HepG2 (cell line): Measurements from ENCODE around the gene ZNF581. TPM values are rescaled to one million over a fixed set of nuclear protein-coding genes. Genes with fewer than 3 reads are reported as not detected.

ENCODE experiments used
- ATAC-seq: fragments of 200-7000 bp; cut with Tn5 transposase; 3 replicates; pipeline ENCODE4 v1.9.1; 2020; ENCODE audit warnings: mild to moderate bottlenecking, moderate library complexity
- BruUV-seq: library from RNA; stranded (reverse); fragments of 400-500 nt; replicated peaks from 2 replicates; lab custom pipeline; 2021; lab: Mats Ljungman, UMichigan
- CTCF ChIA-PET: fragments of 300-600 bp; formaldehyde crosslinking; extraction: SDS; loops from one replicate; lab custom pipeline; 2021; ENCODE audit warnings: low total read pairs, inconsistent platforms, low intra/inter-chr PET ratio; lab: Yijun Ruan, JAX
- POLR2A ChIA-PET: fragments of 350-600 bp; sonication (Branson Sonifier 250); formaldehyde crosslinking; loops from one replicate; lab custom pipeline; 2020; ENCODE audit warnings: antibody characterized with exemption, inconsistent platforms; lab: Yijun Ruan, JAX
- DNase-seq: peaks from one replicate; pipeline ENCODE4 v3.0.0-alpha.2; 2015; ENCODE audit warnings: low spot score
- FAIRE-seq: peaks from 3 replicates; lab custom pipeline; 2011; peaks lifted over from hg19 to GRCh38; lab: Jason Lieb, UNC
- H2AFZ ChIP-seq: one replicate; pipeline ENCODE4 v1.6.1; 2011; ENCODE audit warnings: low read length, inconsistent platforms
- H3K27ac ChIP-seq: fragments of 300-600 bp; 3 replicates; pipeline ENCODE4 v1.8.0; 2011; ENCODE audit warnings: mixed run types, mild to moderate bottlenecking, mixed read lengths, low read length, inconsistent platforms; ENCODE audit not compliant: insufficient read depth; ENCODE audit errors: extremely low read length
- H3K27me3 ChIP-seq, 2 experiments: fragments of 200-600 bp in 1 of 2; 2 replicates in 1 of 2; 3 replicates in 1 of 2; pipeline versions ENCODE4 v1.6.0 to v1.8.0; 2011; ENCODE audit warnings: low read length in 2 of 2, mild to moderate bottlenecking in 2 of 2, moderate library complexity in 2 of 2, inconsistent platforms in 1 of 2; ENCODE audit not compliant: insufficient read depth in 2 of 2, control insufficient read depth in 1 of 2
- H3K36me3 ChIP-seq, 2 experiments: fragments of 200-600 bp in 1 of 2; replicated peaks in 1 of 2; 2 replicates in 1 of 2; 3 replicates in 1 of 2; pipeline versions ENCODE4 v1.5.1 to v1.8.0; 2011; ENCODE audit warnings: low read length in 2 of 2, inconsistent platforms in 1 of 2; ENCODE audit not compliant: insufficient read depth in 2 of 2, control insufficient read depth in 1 of 2
- H3K4me1 ChIP-seq: 2 replicates; pipeline ENCODE4 v1.5.1; 2012; ENCODE audit warnings: low read length, inconsistent platforms; ENCODE audit not compliant: insufficient read depth
- H3K4me2 ChIP-seq: 2 replicates; pipeline ENCODE4 v1.6.0; 2011; ENCODE audit warnings: low read depth, low read length, inconsistent platforms
- H3K4me3 ChIP-seq, 3 experiments: fragments of 200-600 bp in 1 of 3; sonication (generic), shearing (Covaris generic) in 1 of 3; replicated peaks in 1 of 3; 2 replicates each; pipeline ENCODE4 v1.5.1; 2011 to 2016; ENCODE audit warnings: low read length in 3 of 3, inconsistent platforms in 2 of 3, low read depth in 2 of 3, mild to moderate bottlenecking in 2 of 3, control low read depth in 1 of 3, mixed read lengths in 1 of 3; ENCODE audit not compliant: insufficient read depth in 1 of 3
- H3K79me2 ChIP-seq: one replicate; pipeline ENCODE4 v1.6.1; 2011; ENCODE audit warnings: low read length, inconsistent platforms; ENCODE audit not compliant: insufficient read depth
- H3K9ac ChIP-seq: 2 replicates; pipeline ENCODE4 v1.6.0; 2011; ENCODE audit warnings: mild to moderate bottlenecking, low read depth, low read length, inconsistent platforms; ENCODE audit not compliant: insufficient read depth
- H3K9me3 ChIP-seq: 2 replicates; pipeline ENCODE4 v1.5.1; 2012; ENCODE audit warnings: mild to moderate bottlenecking, low read length
- H4K20me1 ChIP-seq: 2 replicates; pipeline ENCODE4 v1.6.0; 2011; ENCODE audit warnings: inconsistent platforms, mild to moderate bottlenecking, low read length, moderate library complexity; ENCODE audit not compliant: insufficient read depth
- NFKB2 ChIP-seq: sonication (generic); formaldehyde crosslinking; IDR thresholded peaks from 2 replicates; pipeline ENCODE4 v1.4.0; 2020; ENCODE audit warnings: missing genetic modification reagents, borderline replicate concordance
- PAX8 ChIP-seq: sonication (generic); formaldehyde crosslinking; IDR thresholded peaks from 2 replicates; pipeline ENCODE4 v1.8.0; 2022; ENCODE audit warnings: mild to moderate bottlenecking, missing genetic modification reagents, borderline replicate concordance
- RAD21 ChIP-seq: fragments of 450-650 bp; formaldehyde crosslinking; IDR thresholded peaks from 2 replicates; pipeline ENCODE4 v1.5.0; 2020; ENCODE audit warnings: mild to moderate bottlenecking
- RFX1 ChIP-seq: fragments of 450-650 bp; IDR thresholded peaks from 2 replicates; pipeline ENCODE4 v1.6.1; 2017
- STAT5B ChIP-seq: sonication (generic); formaldehyde crosslinking; IDR thresholded peaks from 2 replicates; pipeline ENCODE4 v1.4.0; 2020; ENCODE audit warnings: missing genetic modification reagents
- ZMYM2 ChIP-seq: sonication (generic); formaldehyde crosslinking; IDR thresholded peaks from 2 replicates; pipeline ENCODE4 v1.8.0; 2022; ENCODE audit warnings: mild to moderate bottlenecking, missing genetic modification reagents
- ZNF430 ChIP-seq: sonication (generic); formaldehyde crosslinking; IDR thresholded peaks from 2 replicates; pipeline ENCODE4 v1.9.0; 2021; ENCODE audit warnings: mild to moderate bottlenecking, missing genetic modification reagents
- ZNF441 ChIP-seq: sonication (generic); formaldehyde crosslinking; IDR thresholded peaks from 2 replicates; pipeline ENCODE4 v1.7.0; 2021; ENCODE audit warnings: missing genetic modification reagents, borderline replicate concordance
- ZNF501 ChIP-seq: sonication (generic); formaldehyde crosslinking; IDR thresholded peaks from 2 replicates; pipeline ENCODE4 v1.5.1; 2020; ENCODE audit warnings: mild to moderate bottlenecking, moderate library complexity, missing genetic modification reagents
- ZNF670 ChIP-seq: sonication (generic); formaldehyde crosslinking; IDR thresholded peaks from 2 replicates; pipeline ENCODE4 v1.8.0; 2022; ENCODE audit warnings: mild to moderate bottlenecking, missing genetic modification reagents, borderline replicate concordance
- ZNF782 ChIP-seq: sonication (generic); formaldehyde crosslinking; IDR thresholded peaks from 2 replicates; pipeline ENCODE4 v1.4.0; 2020; ENCODE audit warnings: missing genetic modification reagents, mild to moderate bottlenecking, borderline replicate concordance
- ZNF850 ChIP-seq: sonication (generic); formaldehyde crosslinking; conservative IDR thresholded peaks from 2 replicates; pipeline ENCODE4 v1.9.0; 2021; ENCODE audit warnings: mild to moderate bottlenecking, missing genetic modification reagents
- WGBS: methylation state at CpG from one replicate; pipeline ENCODE4 v1.1.6; 2017; ENCODE audit warnings: low lambda C conversion rate; 5-methylcytosine and 5-hydroxymethylcytosine counted together
- in situ Hi-C: cut with HindIII; loops from 2 replicates; pipeline ENCODE4 v1.10.0; 2017; ENCODE audit warnings: low pct_unique_long_range_greater_than_20kb; ENCODE audit not compliant: extremely low pct_ligation_motif_present
- intact Hi-C: fragments of 100-400 bp; cut with micrococcal nuclease; formaldehyde crosslinking; loops from one replicate; pipeline ENCODE4 v1.10.0; 2022; ENCODE audit not compliant: unreplicated experiment
- polyA plus RNA-seq, 8 experiments: library from polyadenylated mRNA; depleted of rRNA in 3 of 8; stranded (reverse) in 7 of 8; unstranded in 1 of 8; fragments of >200 nt; fragmentation: Illumina TruSeq in 4 of 8; extraction: Trizol in 4 of 8; gene quantifications; 2 replicates each; pipeline versions ENCODE4 v1.2.1 to v1.2.3, GENCODE V29; 2011 to 2016; ENCODE audit warnings: low read depth in 4 of 8, missing spikeins in 1 of 8, mixed read lengths in 1 of 8; ENCODE audit not compliant: insufficient read depth in 1 of 8
- total RNA-seq, 5 experiments: library from RNA; depleted of rRNA; stranded (reverse); fragments of >200 nt; fragmentation: Illumina TruSeq; extraction: Trizol; gene quantifications; 2 replicates each; pipeline ENCODE4 v1.2.3, GENCODE V29; 2016; ENCODE audit warnings: low read depth in 1 of 5
- TF ChIP-seq, protein P1 (sequence below): IDR thresholded peaks from 2 replicates; pipeline ENCODE4 v1.6.1; 2018; ENCODE audit warnings: missing genetic modification reagents
- TF ChIP-seq, protein P2 (sequence below): sonication (generic); formaldehyde crosslinking; IDR thresholded peaks from 2 replicates; pipeline ENCODE4 v1.4.0; 2020; ENCODE audit warnings: missing genetic modification reagents
- TF ChIP-seq, protein P3 (sequence below), 2 experiments: fragments of 450-650 bp in 1 of 2; sonication (generic) in 1 of 2; formaldehyde crosslinking; IDR thresholded peaks; 2 replicates each; pipeline versions ENCODE4 v1.5.0 to v1.8.0; 2020 to 2022; ENCODE audit warnings: mild to moderate bottlenecking in 1 of 2, missing genetic modification reagents in 1 of 2

The ZNF581 gene
- total and polyA plus RNA-seq, 2 of the 13 experiments (the other 11 are each of a cell fraction or from before 2014, with no cell fraction given), result 19.6 to 49.5 TPM

DNA sequence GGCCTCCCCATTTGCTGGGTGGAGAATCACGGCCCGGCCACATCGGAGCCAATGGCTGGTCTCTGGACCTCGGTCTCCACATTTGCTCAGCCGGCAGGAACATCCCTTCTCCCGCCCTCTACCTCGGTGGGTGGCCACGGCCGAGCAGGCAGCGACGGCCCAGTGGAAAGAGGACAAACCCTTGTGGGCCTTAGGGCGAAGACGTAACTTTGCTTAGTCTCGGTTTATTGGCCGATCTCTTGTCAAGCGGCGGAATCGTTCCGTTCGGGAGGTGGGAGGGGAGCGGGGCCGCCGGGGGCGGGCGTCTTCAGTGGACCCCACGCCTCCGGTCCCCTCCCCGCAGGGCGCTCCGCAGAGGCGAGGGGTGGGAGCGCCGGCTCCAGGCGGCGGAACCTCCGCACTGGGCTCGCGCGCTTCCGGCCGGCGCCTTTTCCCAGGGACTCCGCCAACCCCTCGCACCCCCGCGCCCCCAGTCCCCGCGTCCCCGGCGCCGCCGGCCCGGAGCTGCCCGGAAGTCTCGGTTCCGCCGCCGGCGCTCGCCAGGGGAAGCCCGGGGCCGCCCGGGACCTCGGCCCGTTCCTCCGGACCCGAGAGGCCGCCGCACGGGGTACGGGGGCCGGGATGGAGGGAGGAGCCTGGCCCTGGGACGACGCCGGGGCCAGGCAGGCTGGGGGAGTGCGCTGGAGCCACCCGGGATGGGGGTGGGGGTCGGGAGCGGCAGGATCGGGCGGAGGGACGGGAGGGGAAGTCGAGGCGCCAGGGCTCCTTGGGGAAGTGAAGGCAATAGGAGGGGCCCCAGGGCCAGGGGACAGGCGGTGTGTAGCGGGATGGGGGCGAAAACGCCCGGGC lies 2.6 kb upstream of the ZNF581 start, which contains the start of gene ZNF580:
Gene ZNF580, plus strand, starts transcription at position 426 of the 849 bp plus-strand sequence. CDS start 1,507 bp downstream, outside the sequence.
- ChIA-PET CTCF (no interaction called here), POLR2A (interaction anchor here (0.6 to 1.0 kb wide), 3 partner anchors 9 to 42 kb away, joined by 3 to 8 read pairs (median 3); partner anchors contain the start of genes FIZ1 and U2AF2)
- H3K4me3 ChIP-seq, result peak within 1 kb of the TSS; percentile 92 to 96 (median 92)
- intact Hi-C loops (no loop called here), in situ Hi-C loops (no loop called here)
- peak within 1 kb of the TSS; percentile 84 for H3K9ac ChIP-seq
- no peaks in the 10 kb centered on the region for H3K9me3 ChIP-seq
- ATAC-seq (peak; percentile 63), DNase-seq (peak; percentile 40), FAIRE-seq (no peak)
- no peaks in the 10 kb centered on the region for H4K20me1 ChIP-seq
- H3K4me1 ChIP-seq, result peaks cover 58% of the 10 kb centered on the region
- BruUV-seq, result no TSS peak
- H3K27me3 ChIP-seq, result no peaks in the 10 kb centered on the region; a peak in 1 of 5 replicates
- peaks cover 0 to 10% of the 10 kb centered on the region in 2 experiments; a peak in 2 of 5 replicates for H3K36me3 ChIP-seq
- WGBS, result under 1% methylated on average over 50 of the region's 89 CpGs
- H3K27ac ChIP-seq, result peak within 1 kb of the TSS; percentile 79
- H2AFZ ChIP-seq, result no peak within 1 kb of the TSS
- H3K4me2 ChIP-seq, result peak within 1 kb of the TSS; percentile 96
- H3K79me2 ChIP-seq, result peaks cover 49% of the 10 kb centered on the region
- TF ChIP-seq ZNF430 (CRISPR knock-in tag) (no peak; the same call in 1 of the 2 replicates), ZNF441 (0 out of 2 replicates have a peak, but pooled peaks have one; percentile 9), ZNF850 (0 out of 2 replicates have a peak, but pooled peaks have one; percentile 78), RAD21 (no peak), ZMYM2 (CRISPR knock-in tag) (no peak), NFKB2 (CRISPR knock-in tag) (peak; percentile 2; the same call in 1 of the 2 replicates), ZNF670 (CRISPR knock-in tag) (peak; percentile 66; the same call in 1 of the 2 replicates), ZNF782 (CRISPR knock-in tag) (0 out of 2 replicates have a peak, but pooled peaks have one; percentile 28), STAT5B (CRISPR knock-in tag) (0 out of 2 replicates have a peak, but pooled peaks have one; percentile 10), PAX8 (CRISPR knock-in tag) (no peak), ZNF501 (peak; percentile 59; the same call in 1 of the 2 replicates), RFX1 (no peak)
- TF ChIP-seq, protein P1, sequence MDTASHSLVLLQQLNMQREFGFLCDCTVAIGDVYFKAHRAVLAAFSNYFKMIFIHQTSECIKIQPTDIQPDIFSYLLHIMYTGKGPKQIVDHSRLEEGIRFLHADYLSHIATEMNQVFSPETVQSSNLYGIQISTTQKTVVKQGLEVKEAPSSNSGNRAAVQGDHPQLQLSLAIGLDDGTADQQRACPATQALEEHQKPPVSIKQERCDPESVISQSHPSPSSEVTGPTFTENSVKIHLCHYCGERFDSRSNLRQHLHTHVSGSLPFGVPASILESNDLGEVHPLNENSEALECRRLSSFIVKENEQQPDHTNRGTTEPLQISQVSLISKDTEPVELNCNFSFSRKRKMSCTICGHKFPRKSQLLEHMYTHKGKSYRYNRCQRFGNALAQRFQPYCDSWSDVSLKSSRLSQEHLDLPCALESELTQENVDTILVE (CRISPR knock-in tag), result peak; percentile 85; the same call in 1 of the 2 replicates
- TF ChIP-seq, protein P2, sequence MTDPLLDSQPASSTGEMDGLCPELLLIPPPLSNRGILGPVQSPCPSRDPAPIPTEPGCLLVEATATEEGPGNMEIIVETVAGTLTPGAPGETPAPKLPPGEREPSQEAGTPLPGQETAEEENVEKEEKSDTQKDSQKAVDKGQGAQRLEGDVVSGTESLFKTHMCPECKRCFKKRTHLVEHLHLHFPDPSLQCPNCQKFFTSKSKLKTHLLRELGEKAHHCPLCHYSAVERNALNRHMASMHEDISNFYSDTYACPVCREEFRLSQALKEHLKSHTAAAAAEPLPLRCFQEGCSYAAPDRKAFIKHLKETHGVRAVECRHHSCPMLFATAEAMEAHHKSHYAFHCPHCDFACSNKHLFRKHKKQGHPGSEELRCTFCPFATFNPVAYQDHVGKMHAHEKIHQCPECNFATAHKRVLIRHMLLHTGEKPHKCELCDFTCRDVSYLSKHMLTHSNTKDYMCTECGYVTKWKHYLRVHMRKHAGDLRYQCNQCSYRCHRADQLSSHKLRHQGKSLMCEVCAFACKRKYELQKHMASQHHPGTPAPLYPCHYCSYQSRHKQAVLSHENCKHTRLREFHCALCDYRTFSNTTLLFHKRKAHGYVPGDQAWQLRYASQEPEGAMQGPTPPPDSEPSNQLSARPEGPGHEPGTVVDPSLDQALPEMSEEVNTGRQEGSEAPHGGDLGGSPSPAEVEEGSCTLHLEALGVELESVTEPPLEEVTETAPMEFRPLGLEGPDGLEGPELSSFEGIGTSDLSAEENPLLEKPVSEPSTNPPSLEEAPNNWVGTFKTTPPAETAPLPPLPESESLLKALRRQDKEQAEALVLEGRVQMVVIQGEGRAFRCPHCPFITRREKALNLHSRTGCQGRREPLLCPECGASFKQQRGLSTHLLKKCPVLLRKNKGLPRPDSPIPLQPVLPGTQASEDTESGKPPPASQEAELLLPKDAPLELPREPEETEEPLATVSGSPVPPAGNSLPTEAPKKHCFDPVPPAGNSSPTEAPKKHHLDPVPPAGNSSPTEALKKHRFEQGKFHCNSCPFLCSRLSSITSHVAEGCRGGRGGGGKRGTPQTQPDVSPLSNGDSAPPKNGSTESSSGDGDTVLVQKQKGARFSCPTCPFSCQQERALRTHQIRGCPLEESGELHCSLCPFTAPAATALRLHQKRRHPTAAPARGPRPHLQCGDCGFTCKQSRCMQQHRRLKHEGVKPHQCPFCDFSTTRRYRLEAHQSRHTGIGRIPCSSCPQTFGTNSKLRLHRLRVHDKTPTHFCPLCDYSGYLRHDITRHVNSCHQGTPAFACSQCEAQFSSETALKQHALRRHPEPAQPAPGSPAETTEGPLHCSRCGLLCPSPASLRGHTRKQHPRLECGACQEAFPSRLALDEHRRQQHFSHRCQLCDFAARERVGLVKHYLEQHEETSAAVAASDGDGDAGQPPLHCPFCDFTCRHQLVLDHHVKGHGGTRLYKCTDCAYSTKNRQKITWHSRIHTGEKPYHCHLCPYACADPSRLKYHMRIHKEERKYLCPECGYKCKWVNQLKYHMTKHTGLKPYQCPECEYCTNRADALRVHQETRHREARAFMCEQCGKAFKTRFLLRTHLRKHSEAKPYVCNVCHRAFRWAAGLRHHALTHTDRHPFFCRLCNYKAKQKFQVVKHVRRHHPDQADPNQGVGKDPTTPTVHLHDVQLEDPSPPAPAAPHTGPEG, result peak; percentile 63; the same call in 1 of the 2 replicates
- TF ChIP-seq, protein P3, sequence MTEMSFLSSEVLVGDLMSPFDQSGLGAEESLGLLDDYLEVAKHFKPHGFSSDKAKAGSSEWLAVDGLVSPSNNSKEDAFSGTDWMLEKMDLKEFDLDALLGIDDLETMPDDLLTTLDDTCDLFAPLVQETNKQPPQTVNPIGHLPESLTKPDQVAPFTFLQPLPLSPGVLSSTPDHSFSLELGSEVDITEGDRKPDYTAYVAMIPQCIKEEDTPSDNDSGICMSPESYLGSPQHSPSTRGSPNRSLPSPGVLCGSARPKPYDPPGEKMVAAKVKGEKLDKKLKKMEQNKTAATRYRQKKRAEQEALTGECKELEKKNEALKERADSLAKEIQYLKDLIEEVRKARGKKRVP (CRISPR knock-in tag; IDR thresholded peaks at IDR 0.05), result 0 out of 4 replicates have a peak, but pooled peaks of 1 of the 2 experiments have one; percentile 20
